CD8-positive, alpha-beta memory T cell (primary cell): ENCODE data around the gene BPI. TPM values are rescaled to one million over a fixed set of nuclear protein-coding genes. Genes with fewer than 3 reads are reported as not detected.

Source experiments
- CTCF ChIA-PET: fragments of 350-600 bp; sonication (Branson Sonifier 250); formaldehyde crosslinking; loops from one replicate; lab custom pipeline; 2021; ENCODE audit warnings: antibody characterized with exemption; lab: Charles Lee
- POLR2A ChIA-PET: fragments of 350-600 bp; sonication (Branson Sonifier 250); formaldehyde crosslinking; loops from one replicate; lab custom pipeline; 2021; ENCODE audit warnings: antibody characterized with exemption; lab: Charles Lee
- DNase-seq, 5 donors: peaks; one replicate each; pipeline versions ENCODE4 v3.0.0 to v3.0.0-alpha.2; 2020 to 2022; ENCODE audit warnings: mixed read lengths in 1 of 5
- H3K27ac ChIP-seq: one replicate; pipeline ENCODE4 v1.7.0; 2013; ENCODE audit warnings: low read depth, mild to moderate bottlenecking, low read length, moderate library complexity
- H3K27me3 ChIP-seq: 2 replicates; pipeline ENCODE4 v1.7.0; 2013; ENCODE audit warnings: low read length, mild to moderate bottlenecking; ENCODE audit not compliant: insufficient read depth, poor library complexity, severe bottlenecking
- H3K36me3 ChIP-seq: 2 replicates; pipeline ENCODE4 v1.7.0; 2013; ENCODE audit warnings: mild to moderate bottlenecking, low read length, moderate library complexity; ENCODE audit not compliant: insufficient read depth
- H3K4me1 ChIP-seq: 2 replicates; pipeline ENCODE4 v1.7.0; 2013; ENCODE audit warnings: mild to moderate bottlenecking, low read length, moderate library complexity; ENCODE audit not compliant: insufficient read depth
- H3K4me3 ChIP-seq: 2 replicates; pipeline ENCODE4 v1.7.0; 2013; ENCODE audit warnings: mild to moderate bottlenecking, low read length
- H3K9me3 ChIP-seq: 2 replicates; pipeline ENCODE4 v1.7.0; 2013; ENCODE audit warnings: mild to moderate bottlenecking, low read length
- H3K27ac Mint-ChIP-seq, 8 donors: one replicate each; pipeline ENCODE4 v1.8.0; 2020 to 2021; ENCODE audit warnings: mixed read lengths in 8 of 8, mild to moderate bottlenecking in 6 of 8, inconsistent platforms in 3 of 8, moderate library complexity in 3 of 8
- H3K27me3 Mint-ChIP-seq, 2 donors: one replicate each; pipeline ENCODE4 v1.8.0; 2020 to 2021; ENCODE audit warnings: mixed read lengths in 2 of 2, mild to moderate bottlenecking in 1 of 2, moderate library complexity in 1 of 2
- H3K36me3 Mint-ChIP-seq, 3 donors: one replicate each; pipeline ENCODE4 v1.8.0; 2020 to 2021; ENCODE audit warnings: mixed read lengths in 3 of 3, inconsistent platforms in 1 of 3, mild to moderate bottlenecking in 1 of 3
- H3K4me1 Mint-ChIP-seq, 3 donors: one replicate each; pipeline ENCODE4 v1.8.0; 2020 to 2021; ENCODE audit warnings: mixed read lengths in 3 of 3, inconsistent platforms in 1 of 3, mild to moderate bottlenecking in 1 of 3
- H3K4me3 Mint-ChIP-seq, 7 donors: one replicate each; pipeline ENCODE4 v1.8.0; 2020 to 2021; ENCODE audit warnings: mixed read lengths in 7 of 7, mild to moderate bottlenecking in 6 of 7, moderate library complexity in 4 of 7, inconsistent platforms in 2 of 7
- H3K9me3 Mint-ChIP-seq, 5 donors: one replicate each; pipeline ENCODE4 v1.8.0; 2020 to 2022; ENCODE audit warnings: mixed read lengths in 5 of 5, mild to moderate bottlenecking in 3 of 5, moderate library complexity in 2 of 5, inconsistent platforms in 1 of 5
- polyA plus RNA-seq: library from polyadenylated mRNA; unstranded; fragments of 300-500 nt; fragmentation: Illumina TruSeq; gene quantifications from one replicate; pipeline ENCODE4 v1.2.3, GENCODE V29; 2021
- total RNA-seq, 2 experiments: library from RNA; stranded (reverse); gene quantifications; one replicate each; pipeline ENCODE4 v1.2.3, GENCODE V29; 2021

Gene BPI
- total and polyA plus RNA-seq, 3 experiments from 2014 or later = not detected

GRCh38 chr20:38350879-38351775, 47.2 kb downstream of the BPI start:
- Mint-ChIP-seq H3K27ac (no peak overlapping the region), H3K36me3 (no peaks in the 10 kb centered on the region), H3K4me1 (no peaks in the 10 kb centered on the region), H3K27me3 (peaks cover 0 to 7% of the 10 kb centered on the region in 2 donors), H3K4me3 (no peak overlapping the region), H3K9me3 (no peaks in the 10 kb centered on the region)
- CTCF ChIA-PET = no interaction called here
- H3K27ac ChIP-seq = no peak overlapping the region
- H3K27me3 ChIP-seq = no peaks in the 10 kb centered on the region
- POLR2A ChIA-PET = no interaction called here
- no peak for DNase-seq
- H3K4me1 ChIP-seq = no peaks in the 10 kb centered on the region
- no peaks in the 10 kb centered on the region for H3K9me3 ChIP-seq
- H3K36me3 ChIP-seq = no peaks in the 10 kb centered on the region
- no peak overlapping the region for H3K4me3 ChIP-seq

- no peaks in the 10 kb centered on the region for H3K4me1 Mint-ChIP-seq
- peak overlapping the region in 1 of 8 donors; percentile 35 for H3K27ac Mint-ChIP-seq
- no peak overlapping the region for H3K27ac ChIP-seq
- H3K36me3 ChIP-seq = no peaks in the 10 kb centered on the region
- no peak overlapping the region for H3K4me3 ChIP-seq
- H3K4me1 ChIP-seq = no peaks in the 10 kb centered on the region
- no peak overlapping the region for H3K4me3 Mint-ChIP-seq
- no peak for DNase-seq
- no peaks in the 10 kb centered on the region for H3K9me3 ChIP-seq
- H3K27me3 Mint-ChIP-seq = peaks cover 0 to 3% of the 10 kb centered on the region in 2 donors
- ChIA-PET POLR2A (no interaction called here), CTCF (no interaction called here)
- H3K9me3 Mint-ChIP-seq = no peaks in the 10 kb centered on the region
- H3K36me3 Mint-ChIP-seq = no peaks in the 10 kb centered on the region
- H3K27me3 ChIP-seq = no peaks in the 10 kb centered on the region
Measured at GRCh38 chr20:38353316-38353715, 49.4 kb downstream of the BPI start.

- H3K9me3 Mint-ChIP-seq = no peaks in the 10 kb centered on the region
- CTCF ChIA-PET = no interaction called here
- no peaks in the 10 kb centered on the region for H3K9me3 ChIP-seq
Measured at GRCh38 chr20:38354227-38354626, 50.3 kb downstream of the BPI start.

GRCh38 chr20:38355161-38356012, 51.4 kb downstream of the BPI start:
- Mint-ChIP-seq H3K4me3 (no peak overlapping the region), H3K27me3 (no peaks in the 10 kb centered on the region), H3K27ac (peak overlapping the region in 2 of 8 donors; percentile 29 to 47), H3K4me1 (no peaks in the 10 kb centered on the region), H3K9me3 (no peaks in the 10 kb centered on the region), H3K36me3 (no peaks in the 10 kb centered on the region)
- H3K4me1 ChIP-seq = no peaks in the 10 kb centered on the region
- no peak overlapping the region for H3K4me3 ChIP-seq
- no peaks in the 10 kb centered on the region for H3K9me3 ChIP-seq
- no peaks in the 10 kb centered on the region for H3K36me3 ChIP-seq
- H3K27ac ChIP-seq = no peak overlapping the region
- ChIA-PET POLR2A (no interaction called here), CTCF (no interaction called here)
- DNase-seq = no peak
- H3K27me3 ChIP-seq = no peaks in the 10 kb centered on the region

More at GRCh38 chr20:38354227-38354626, 50.3 kb downstream of the BPI start:
- H3K4me1 ChIP-seq = no peaks in the 10 kb centered on the region
- peaks cover 0 to 3% of the 10 kb centered on the region in 2 donors for H3K27me3 Mint-ChIP-seq
- no peak overlapping the region for H3K27ac ChIP-seq
- no peak overlapping the region for H3K27ac Mint-ChIP-seq
- H3K4me3 ChIP-seq = no peak overlapping the region
- no peak overlapping the region for H3K4me3 Mint-ChIP-seq
- no peak for DNase-seq
- H3K27me3 ChIP-seq = no peaks in the 10 kb centered on the region
- POLR2A ChIA-PET = no interaction called here
- H3K36me3 ChIP-seq = no peaks in the 10 kb centered on the region
- H3K4me1 Mint-ChIP-seq = no peaks in the 10 kb centered on the region
- H3K36me3 Mint-ChIP-seq = no peaks in the 10 kb centered on the region

GRCh38 chr20:38357653-38358207, 53.8 kb downstream of the BPI start:
- ChIA-PET POLR2A (no interaction called here), CTCF (no interaction called here)
- Histone ChIP-seq H3K36me3 (no peaks in the 10 kb centered on the region), H3K4me1 (no peaks in the 10 kb centered on the region), H3K9me3 (no peaks in the 10 kb centered on the region), H3K27ac (no peak overlapping the region), H3K4me3 (no peak overlapping the region), H3K27me3 (no peaks in the 10 kb centered on the region)
- no peak for DNase-seq
- H3K4me1 Mint-ChIP-seq = no peaks in the 10 kb centered on the region
- no peaks in the 10 kb centered on the region for H3K36me3 Mint-ChIP-seq
- H3K27me3 Mint-ChIP-seq = peaks cover 0 to under 1% of the 10 kb centered on the region in 2 donors
- H3K4me3 Mint-ChIP-seq = no peak overlapping the region
- H3K27ac Mint-ChIP-seq = no peak overlapping the region
- no peaks in the 10 kb centered on the region for H3K9me3 Mint-ChIP-seq

GRCh38 chr20:38358556-38358955, 54.6 kb downstream of the BPI start:
- Mint-ChIP-seq H3K27me3 (peaks cover 0 to 7% of the 10 kb centered on the region in 2 donors), H3K27ac (no peak overlapping the region), H3K4me1 (no peaks in the 10 kb centered on the region), H3K36me3 (no peaks in the 10 kb centered on the region), H3K9me3 (no peaks in the 10 kb centered on the region), H3K4me3 (no peak overlapping the region)
- H3K27me3 ChIP-seq = no peaks in the 10 kb centered on the region
- DNase-seq = no peak
- no peaks in the 10 kb centered on the region for H3K9me3 ChIP-seq
- no peaks in the 10 kb centered on the region for H3K36me3 ChIP-seq
- H3K4me1 ChIP-seq = no peaks in the 10 kb centered on the region
- H3K27ac ChIP-seq = no peak overlapping the region
- CTCF ChIA-PET = no interaction called here
- H3K4me3 ChIP-seq = no peak overlapping the region
- POLR2A ChIA-PET = no interaction called here

GRCh38 chr20:38363004-38363747, 59.2 kb downstream of the BPI start:
- Histone ChIP-seq H3K36me3 (no peaks in the 10 kb centered on the region), H3K27me3 (no peaks in the 10 kb centered on the region), H3K4me1 (no peaks in the 10 kb centered on the region), H3K9me3 (no peaks in the 10 kb centered on the region), H3K4me3 (no peak overlapping the region), H3K27ac (no peak overlapping the region)
- no peak overlapping the region for H3K27ac Mint-ChIP-seq
- peaks cover 1 to 19% of the 10 kb centered on the region in 2 donors for H3K27me3 Mint-ChIP-seq
- no peaks in the 10 kb centered on the region for H3K4me1 Mint-ChIP-seq
- H3K9me3 Mint-ChIP-seq = no peaks in the 10 kb centered on the region
- CTCF ChIA-PET = no interaction called here
- DNase-seq = no peak
- POLR2A ChIA-PET = no interaction called here
- no peaks in the 10 kb centered on the region for H3K36me3 Mint-ChIP-seq
- H3K4me3 Mint-ChIP-seq = no peak overlapping the region
